Measurements from ENCODE around the gene NTMT2. TPM values are rescaled to one million over a fixed set of nuclear protein-coding genes. Genes with fewer than 3 reads are reported as not detected.

The NTMT2 gene
- polyA plus RNA-seq, 4 donors, result not detected

DNA sequence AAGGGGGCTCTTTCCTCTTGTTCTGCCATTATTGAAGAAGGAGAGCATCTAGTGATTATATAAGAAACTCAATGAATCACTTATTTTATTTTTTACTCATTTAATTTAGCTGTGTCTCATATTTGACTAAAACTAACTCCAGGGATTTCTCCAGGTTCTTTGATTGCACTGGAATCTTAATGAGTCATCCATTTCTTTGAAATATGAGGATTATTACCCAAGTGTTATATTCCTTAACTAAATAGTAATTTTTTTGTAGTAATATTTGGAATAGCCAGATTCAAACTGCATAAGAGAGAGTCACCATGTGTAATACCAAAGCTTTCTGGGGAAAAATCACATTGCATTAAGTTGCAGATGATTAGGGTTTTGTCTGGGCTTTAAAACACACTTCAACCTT is 59.5 kb downstream of the NTMT2 start:
- H3K27ac ChIP-seq (ENCODE audit: low read depth in 1 of 3, low read length in 2 of 3), result no peak overlapping the region
- no peaks in the 10 kb centered on the region for H3K4me1 ChIP-seq (ENCODE audit: control insufficient read depth in 3 of 3, insufficient read depth in 2 of 3, low read depth in 1 of 3, low read length in 2 of 3)
- FAIRE-seq (no peak), DNase-seq (no peak)
- no peak overlapping the region for H3K4me3 ChIP-seq (ENCODE audit: low read depth in 1 of 3, low read length in 3 of 3)
- H3K27me3 ChIP-seq (ENCODE audit: control insufficient read depth in 3 of 3, insufficient read depth in 3 of 3, low read length in 3 of 3), result no peaks in the 10 kb centered on the region
- peaks cover 0 to 4% of the 10 kb centered on the region in 2 donors for H3K9me3 ChIP-seq (ENCODE audit: control insufficient read depth in 2 of 2, insufficient read depth in 1 of 2, low read depth in 1 of 2, low read length in 1 of 2)
- H3K36me3 ChIP-seq (ENCODE audit: control insufficient read depth in 3 of 3, insufficient read depth in 2 of 3, low read depth in 1 of 3, low read length in 3 of 3), result no peaks in the 10 kb centered on the region

DNA sequence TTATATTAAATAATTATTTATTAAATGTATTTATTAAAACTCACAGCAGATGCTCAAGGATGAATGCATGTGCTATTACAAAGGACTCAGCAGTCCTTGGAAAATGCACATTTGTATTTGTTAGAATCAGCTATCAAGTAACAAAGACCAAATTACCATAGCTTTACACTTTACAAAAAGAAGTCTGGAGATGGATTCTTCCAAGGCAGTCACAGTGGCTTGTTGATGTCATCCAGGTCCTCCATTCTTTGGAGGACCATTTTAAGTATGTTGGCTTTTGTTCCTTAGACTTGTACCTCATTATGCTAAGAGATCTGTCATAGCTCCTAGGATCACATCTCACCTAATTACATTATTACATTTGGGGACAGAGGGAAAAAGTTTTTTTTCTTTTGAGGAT is 63.4 kb downstream of the NTMT2 start:
- H3K36me3 ChIP-seq (ENCODE audit: control insufficient read depth in 3 of 3, insufficient read depth in 2 of 3, low read depth in 1 of 3, low read length in 3 of 3), result no peaks in the 10 kb centered on the region
- no peak overlapping the region for H3K4me3 ChIP-seq (ENCODE audit: low read depth in 1 of 3, low read length in 3 of 3)
- no peaks in the 10 kb centered on the region for H3K4me1 ChIP-seq (ENCODE audit: control insufficient read depth in 3 of 3, insufficient read depth in 2 of 3, low read depth in 1 of 3, low read length in 2 of 3)
- H3K27me3 ChIP-seq (ENCODE audit: control insufficient read depth in 3 of 3, insufficient read depth in 3 of 3, low read length in 3 of 3), result no peaks in the 10 kb centered on the region
- peaks cover 0 to 4% of the 10 kb centered on the region in 2 donors for H3K9me3 ChIP-seq (ENCODE audit: control insufficient read depth in 2 of 2, insufficient read depth in 1 of 2, low read depth in 1 of 2, low read length in 1 of 2)
- FAIRE-seq, result no peak
- no peak overlapping the region for H3K27ac ChIP-seq (ENCODE audit: low read depth in 1 of 3, low read length in 2 of 3)
- DNase-seq, result no peak

DNA sequence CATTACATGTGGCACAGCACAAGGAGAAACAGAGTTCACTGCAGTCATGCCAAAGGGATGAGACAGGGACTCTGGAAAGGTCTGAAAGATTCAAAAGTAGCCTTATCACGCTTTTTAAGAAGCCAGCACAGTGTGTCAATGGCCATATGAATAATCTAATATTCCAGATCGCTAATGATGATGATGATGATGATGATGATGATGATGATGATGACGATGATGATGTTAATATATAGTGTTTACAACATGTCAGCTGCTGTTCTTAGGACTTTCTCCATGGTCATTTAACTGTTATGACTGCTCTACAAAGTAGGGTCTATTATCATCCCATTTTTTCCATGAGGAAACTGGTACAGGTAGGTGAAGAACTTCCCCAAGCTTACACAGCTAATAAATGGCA is 64.4 kb downstream of the NTMT2 start:
- WGBS, 3 donors, result 52 to 70% (median 54%) methylated on average over 3 of the region's 3 CpGs
- FAIRE-seq (no peak), DNase-seq (no peak)
- no peaks in the 10 kb centered on the region for H3K4me1 ChIP-seq (ENCODE audit: control insufficient read depth in 3 of 3, insufficient read depth in 2 of 3, low read depth in 1 of 3, low read length in 2 of 3)
- no peaks in the 10 kb centered on the region for H3K27me3 ChIP-seq (ENCODE audit: control insufficient read depth in 3 of 3, insufficient read depth in 3 of 3, low read length in 3 of 3)
- H3K36me3 ChIP-seq (ENCODE audit: control insufficient read depth in 3 of 3, insufficient read depth in 2 of 3, low read depth in 1 of 3, low read length in 3 of 3), result no peaks in the 10 kb centered on the region
- no peak overlapping the region for H3K27ac ChIP-seq (ENCODE audit: low read depth in 1 of 3, low read length in 2 of 3)
- H3K4me3 ChIP-seq (ENCODE audit: low read depth in 1 of 3, low read length in 3 of 3), result no peak overlapping the region
- H3K9me3 ChIP-seq (ENCODE audit: control insufficient read depth in 2 of 2, insufficient read depth in 1 of 2, low read depth in 1 of 2, low read length in 1 of 2), result peaks cover 0 to 4% of the 10 kb centered on the region in 2 donors

DNA sequence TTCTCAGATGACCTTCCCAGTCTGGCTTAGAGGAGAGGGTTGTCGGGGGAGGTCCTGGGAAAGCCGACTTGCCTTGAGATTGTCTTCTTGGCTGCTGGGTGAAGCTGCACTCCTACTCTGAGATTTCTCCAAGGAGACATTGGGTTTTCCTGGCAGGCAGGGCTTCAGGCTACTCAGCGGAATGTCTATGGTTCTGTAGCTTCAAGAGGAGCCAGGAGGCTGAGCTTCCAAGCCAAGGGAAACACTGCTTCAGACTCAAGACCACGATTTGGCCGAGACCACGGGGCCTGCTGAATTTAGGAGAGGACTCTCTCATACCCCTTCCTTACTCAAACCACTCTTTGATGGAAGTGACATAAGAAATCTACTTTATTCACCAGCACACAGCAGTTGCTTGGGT is 67.8 kb downstream of the NTMT2 start:
- no peak overlapping the region for H3K27ac ChIP-seq (ENCODE audit: low read depth in 1 of 3, low read length in 2 of 3)
- H3K4me3 ChIP-seq (ENCODE audit: low read depth in 1 of 3, low read length in 3 of 3), result no peak overlapping the region
- no peaks in the 10 kb centered on the region for H3K4me1 ChIP-seq (ENCODE audit: control insufficient read depth in 3 of 3, insufficient read depth in 2 of 3, low read depth in 1 of 3, low read length in 2 of 3)
- no peak for DNase-seq
- H3K27me3 ChIP-seq (ENCODE audit: control insufficient read depth in 3 of 3, insufficient read depth in 3 of 3, low read length in 3 of 3), result no peaks in the 10 kb centered on the region
- H3K36me3 ChIP-seq (ENCODE audit: control insufficient read depth in 3 of 3, insufficient read depth in 2 of 3, low read depth in 1 of 3, low read length in 3 of 3), result no peaks in the 10 kb centered on the region
- FAIRE-seq, result no peak
- no peaks in the 10 kb centered on the region for H3K9me3 ChIP-seq (ENCODE audit: control insufficient read depth in 2 of 2, insufficient read depth in 1 of 2, low read depth in 1 of 2, low read length in 1 of 2)
- WGBS, 3 donors, result 83 to 90% (median 83%) methylated on average over 6 of the region's 6 CpGs

DNA sequence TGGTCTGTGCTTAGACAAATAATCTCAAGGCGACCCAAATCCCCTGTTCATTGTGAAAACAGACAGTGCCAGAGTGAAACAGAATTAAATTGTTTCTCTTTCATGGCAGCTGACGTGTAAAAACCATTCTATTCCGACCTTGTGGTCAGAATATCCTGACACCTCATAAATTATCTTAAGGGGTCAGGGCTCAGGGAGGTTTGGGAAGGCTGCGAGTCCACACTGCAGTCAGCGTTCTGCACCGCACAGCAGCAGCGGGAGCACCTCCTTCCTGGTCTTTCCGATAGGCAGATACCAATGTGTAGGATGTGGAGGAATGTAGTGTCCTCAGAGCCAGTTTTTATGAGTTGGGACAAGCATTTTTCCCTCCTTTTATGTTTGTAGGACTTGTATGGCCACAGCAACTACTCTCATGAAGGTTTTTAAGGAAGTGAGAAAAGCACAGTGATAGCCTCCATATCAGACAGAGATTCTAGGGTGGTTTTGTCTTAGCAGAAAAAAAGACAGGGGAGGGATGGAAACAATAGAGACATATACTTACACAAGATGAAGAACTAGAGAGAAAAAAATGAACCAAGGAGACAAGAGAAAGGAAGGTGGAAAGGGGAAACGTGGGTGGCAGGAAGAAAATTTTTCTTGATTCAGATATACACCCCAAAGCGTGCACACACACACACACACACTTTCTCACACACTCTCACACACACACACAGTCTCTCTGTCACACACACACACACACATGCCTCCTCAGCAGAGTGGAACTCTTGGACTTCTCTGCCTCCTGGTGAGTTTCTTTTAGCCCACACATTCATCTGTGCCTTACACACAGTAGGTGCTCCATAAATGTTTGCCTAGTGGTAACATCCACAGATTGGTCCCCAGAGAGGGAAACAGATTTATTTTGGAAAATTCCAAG is 68.6 kb downstream of the NTMT2 start:
- Histone ChIP-seq H3K27me3 (ENCODE audit: control insufficient read depth in 3 of 3, insufficient read depth in 3 of 3, low read length in 3 of 3) (no peaks in the 10 kb centered on the region), H3K27ac (ENCODE audit: low read depth in 1 of 3, low read length in 2 of 3) (no peak overlapping the region), H3K36me3 (ENCODE audit: control insufficient read depth in 3 of 3, insufficient read depth in 2 of 3, low read depth in 1 of 3, low read length in 3 of 3) (no peaks in the 10 kb centered on the region), H3K4me3 (ENCODE audit: low read depth in 1 of 3, low read length in 3 of 3) (no peak overlapping the region), H3K4me1 (ENCODE audit: control insufficient read depth in 3 of 3, insufficient read depth in 2 of 3, low read depth in 1 of 3, low read length in 2 of 3) (no peaks in the 10 kb centered on the region), H3K9me3 (ENCODE audit: control insufficient read depth in 2 of 2, insufficient read depth in 1 of 2, low read depth in 1 of 2, low read length in 1 of 2) (no peaks in the 10 kb centered on the region)
- DNase-seq, result no peak
- WGBS, 3 donors, result 52 to 62% (median 58%) methylated on average over 10 of the region's 10 CpGs
- no peak for FAIRE-seq

DNA sequence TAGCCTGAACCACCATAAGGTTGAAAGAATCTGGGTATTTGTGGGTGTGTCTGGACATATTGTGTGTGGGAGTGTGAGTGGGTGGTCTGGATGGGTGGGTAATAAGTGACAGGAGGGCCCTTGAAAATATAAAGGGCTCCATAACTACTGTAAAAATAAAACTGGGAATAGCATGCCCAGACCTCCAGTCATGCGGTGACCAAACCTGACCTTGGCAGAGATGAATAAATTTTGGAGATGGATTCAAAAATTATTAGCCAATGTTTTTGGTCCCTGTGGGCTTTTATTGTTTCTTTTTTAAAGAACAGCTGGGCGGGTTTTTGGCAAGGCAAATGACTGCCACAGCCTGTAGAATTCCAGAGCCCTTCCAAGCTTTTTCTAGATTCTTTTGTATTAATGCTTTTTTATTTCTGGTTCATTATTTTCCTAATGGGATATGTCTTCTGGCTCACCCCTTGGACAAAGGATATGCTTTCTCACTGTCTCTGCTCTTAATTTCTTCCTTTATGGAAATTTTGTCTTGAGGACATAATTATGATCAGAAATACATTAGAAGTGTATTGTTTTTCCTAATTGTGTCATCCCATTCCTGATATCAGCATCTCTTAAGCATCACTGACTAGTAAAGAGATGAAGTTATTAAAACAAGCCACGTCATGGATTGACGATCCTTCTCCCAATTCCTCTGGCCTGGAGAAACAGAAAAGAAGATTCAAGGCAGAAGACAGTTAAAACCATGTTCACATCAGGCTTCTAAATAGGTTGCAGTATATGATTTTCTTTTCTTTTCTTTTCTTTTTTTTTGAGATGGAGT is 69.5 kb downstream of the NTMT2 start:
- Histone ChIP-seq H3K36me3 (ENCODE audit: control insufficient read depth in 3 of 3, insufficient read depth in 2 of 3, low read depth in 1 of 3, low read length in 3 of 3) (no peaks in the 10 kb centered on the region), H3K4me1 (ENCODE audit: control insufficient read depth in 3 of 3, insufficient read depth in 2 of 3, low read depth in 1 of 3, low read length in 2 of 3) (no peaks in the 10 kb centered on the region), H3K27ac (ENCODE audit: low read depth in 1 of 3, low read length in 2 of 3) (no peak overlapping the region), H3K4me3 (ENCODE audit: low read depth in 1 of 3, low read length in 3 of 3) (no peak overlapping the region), H3K27me3 (ENCODE audit: control insufficient read depth in 3 of 3, insufficient read depth in 3 of 3, low read length in 3 of 3) (no peaks in the 10 kb centered on the region), H3K9me3 (ENCODE audit: control insufficient read depth in 2 of 2, insufficient read depth in 1 of 2, low read depth in 1 of 2, low read length in 1 of 2) (no peaks in the 10 kb centered on the region)
- WGBS, 3 donors, result 66 to 81% (median 78%) methylated on average over 4 of the region's 4 CpGs
- no peak for FAIRE-seq
- DNase-seq, result no peak

DNA sequence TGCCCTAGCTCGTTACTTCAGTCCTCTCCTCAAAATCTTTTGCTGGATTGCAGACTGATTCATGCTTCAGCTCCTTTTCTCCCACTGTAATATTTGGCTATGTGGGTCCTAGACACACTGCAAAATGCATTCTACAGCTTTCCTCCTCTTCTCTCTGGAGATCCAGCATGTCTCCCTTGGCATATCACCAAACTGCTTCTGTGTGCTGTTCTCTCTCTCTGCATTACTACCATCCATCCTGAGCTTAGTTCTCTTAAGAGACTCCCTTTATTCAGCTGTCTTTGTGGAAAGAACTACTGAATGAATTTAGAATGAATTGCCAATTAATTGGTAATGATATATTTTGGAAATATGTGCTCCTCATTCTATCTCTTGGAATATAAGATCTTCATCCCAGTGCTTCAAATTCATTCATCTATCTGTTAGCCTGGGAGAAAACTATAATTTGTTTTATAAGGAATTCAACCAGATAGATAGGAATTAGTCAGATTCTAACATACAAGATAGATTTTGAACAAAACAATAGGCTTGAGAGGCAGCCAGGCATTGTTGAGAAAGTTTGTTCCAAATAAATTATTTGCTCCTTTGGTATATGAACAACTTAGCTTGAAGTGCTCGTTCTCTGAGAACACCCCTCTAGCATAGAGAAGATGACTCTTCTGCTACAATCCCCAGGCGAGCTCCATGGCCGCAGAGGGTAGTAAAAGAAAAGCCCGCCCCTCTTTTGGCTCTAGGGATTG is 71.9 kb downstream of the NTMT2 start:
- FAIRE-seq (no peak), DNase-seq (no peak)

DNA sequence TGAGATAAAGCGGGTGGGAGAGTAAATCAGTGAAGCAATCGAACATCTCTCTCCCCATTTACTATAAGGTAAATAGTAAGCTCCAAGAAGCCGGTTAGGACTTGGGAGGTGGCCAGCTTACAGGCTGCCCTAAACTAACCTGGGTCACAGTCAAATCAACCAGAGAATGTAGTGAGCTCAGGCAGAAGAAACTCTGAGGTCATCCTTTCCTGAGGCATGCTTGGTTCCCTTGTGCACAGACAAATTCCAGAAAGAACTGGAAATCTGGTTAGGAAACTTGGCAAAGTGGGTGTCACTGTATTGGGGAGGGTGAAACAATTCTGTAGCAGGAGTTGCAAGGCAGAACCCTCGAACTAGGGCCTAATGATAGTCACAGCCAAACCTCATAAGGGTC is 72.5 kb downstream of the NTMT2 start:
- no peak overlapping the region for H3K27ac ChIP-seq (ENCODE audit: low read depth in 1 of 3, low read length in 2 of 3)
- WGBS, 3 donors, result 52 to 59% (median 52%) methylated on average over 4 of the region's 4 CpGs
- FAIRE-seq, result no peak
- no peak for DNase-seq
- no peaks in the 10 kb centered on the region for H3K9me3 ChIP-seq (ENCODE audit: control insufficient read depth in 2 of 2, insufficient read depth in 1 of 2, low read depth in 1 of 2, low read length in 1 of 2)
- peaks cover 0 to 2% (median 0%) of the 10 kb centered on the region in 3 donors for H3K27me3 ChIP-seq (ENCODE audit: control insufficient read depth in 3 of 3, insufficient read depth in 3 of 3, low read length in 3 of 3)
- no peaks in the 10 kb centered on the region for H3K36me3 ChIP-seq (ENCODE audit: control insufficient read depth in 3 of 3, insufficient read depth in 2 of 3, low read depth in 1 of 3, low read length in 3 of 3)
- H3K4me1 ChIP-seq (ENCODE audit: control insufficient read depth in 3 of 3, insufficient read depth in 2 of 3, low read depth in 1 of 3, low read length in 2 of 3), result no peaks in the 10 kb centered on the region
- no peak overlapping the region for H3K4me3 ChIP-seq (ENCODE audit: low read depth in 1 of 3, low read length in 3 of 3)

More for the DNA sequence above, 71.9 kb downstream of the NTMT2 start:
- 60 to 76% (median 68%) methylated on average over 5 of the region's 5 CpGs for WGBS, 3 donors
- no peak overlapping the region for H3K27ac ChIP-seq (ENCODE audit: low read depth in 1 of 3, low read length in 2 of 3)
- no peaks in the 10 kb centered on the region for H3K4me1 ChIP-seq (ENCODE audit: control insufficient read depth in 3 of 3, insufficient read depth in 2 of 3, low read depth in 1 of 3, low read length in 2 of 3)
- no peaks in the 10 kb centered on the region for H3K9me3 ChIP-seq (ENCODE audit: control insufficient read depth in 2 of 2, insufficient read depth in 1 of 2, low read depth in 1 of 2, low read length in 1 of 2)
- H3K4me3 ChIP-seq (ENCODE audit: low read depth in 1 of 3, low read length in 3 of 3), result no peak overlapping the region
- H3K27me3 ChIP-seq (ENCODE audit: control insufficient read depth in 3 of 3, insufficient read depth in 3 of 3, low read length in 3 of 3), result peaks cover 0 to 2% (median 0%) of the 10 kb centered on the region in 3 donors
- no peaks in the 10 kb centered on the region for H3K36me3 ChIP-seq (ENCODE audit: control insufficient read depth in 3 of 3, insufficient read depth in 2 of 3, low read depth in 1 of 3, low read length in 3 of 3)

All from small intestine (tissue), 7 donors.